ENCODE measurements around the gene MPPE1. TPM values are rescaled to one million over a fixed set of nuclear protein-coding genes. Genes with fewer than 3 reads are reported as not detected.

Gene MPPE1, protein sequence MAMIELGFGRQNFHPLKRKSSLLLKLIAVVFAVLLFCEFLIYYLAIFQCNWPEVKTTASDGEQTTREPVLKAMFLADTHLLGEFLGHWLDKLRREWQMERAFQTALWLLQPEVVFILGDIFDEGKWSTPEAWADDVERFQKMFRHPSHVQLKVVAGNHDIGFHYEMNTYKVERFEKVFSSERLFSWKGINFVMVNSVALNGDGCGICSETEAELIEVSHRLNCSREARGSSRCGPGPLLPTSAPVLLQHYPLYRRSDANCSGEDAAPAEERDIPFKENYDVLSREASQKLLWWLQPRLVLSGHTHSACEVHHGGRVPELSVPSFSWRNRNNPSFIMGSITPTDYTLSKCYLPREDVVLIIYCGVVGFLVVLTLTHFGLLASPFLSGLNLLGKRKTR
- 71.8 TPM for total RNA-seq
- polyA plus RNA-seq (ENCODE audit: insufficient read depth, low read depth, low replicate concordance) = 48.1 TPM
- long read RNA-seq, donor 1, full-length matches to known transcripts = 5 of 5 reads
- long read RNA-seq, donor 1, partial matches to known transcripts = 0 of 5 reads
- long read RNA-seq, donor 1, other reads (novel, unspliced or antisense) = 0 of 5 reads
- long read RNA-seq, donor 2, full-length matches to known transcripts = 6 of 6 reads
- long read RNA-seq, donor 2, partial matches to known transcripts = 0 of 6 reads
- long read RNA-seq, donor 2, other reads (novel, unspliced or antisense) = 0 of 6 reads
- long read RNA-seq, donor 3, full-length matches to known transcripts = 10 of 10 reads
- long read RNA-seq, donor 3, partial matches to known transcripts = 0 of 10 reads
- long read RNA-seq, donor 3, other reads (novel, unspliced or antisense) = 0 of 10 reads
- long read RNA-seq, donor 4, full-length matches to known transcripts = 2 of 2 reads
- long read RNA-seq, donor 4, partial matches to known transcripts = 0 of 2 reads
- long read RNA-seq, donor 4, other reads (novel, unspliced or antisense) = 0 of 2 reads
- long read RNA-seq, donor 5 = 0 reads
- long read RNA-seq, donor 6, full-length matches to known transcripts = 2 of 2 reads
- long read RNA-seq, donor 6, partial matches to known transcripts = 0 of 2 reads
- long read RNA-seq, donor 6, other reads (novel, unspliced or antisense) = 0 of 2 reads
- long read RNA-seq, donor 7, full-length matches to known transcripts = 22 of 54 reads
- long read RNA-seq, donor 7, partial matches to known transcripts = 7 of 54 reads
- long read RNA-seq, donor 7, other reads (novel, unspliced or antisense) = 25 of 54 reads
- long read RNA-seq, donor 8, partial matches to known transcripts = 0 of 3 reads
- long read RNA-seq, donor 8, other reads (novel, unspliced or antisense) = 0 of 3 reads
- long read RNA-seq, donor 9, full-length matches to known transcripts = 5 of 5 reads
- long read RNA-seq, donor 9, partial matches to known transcripts = 0 of 5 reads
- long read RNA-seq, donor 9, other reads (novel, unspliced or antisense) = 0 of 5 reads
- long read RNA-seq, donor 10, full-length matches to known transcripts = 10 of 10 reads
- long read RNA-seq, donor 10, partial matches to known transcripts = 0 of 10 reads
- long read RNA-seq, donor 10, other reads (novel, unspliced or antisense) = 0 of 10 reads

DNA sequence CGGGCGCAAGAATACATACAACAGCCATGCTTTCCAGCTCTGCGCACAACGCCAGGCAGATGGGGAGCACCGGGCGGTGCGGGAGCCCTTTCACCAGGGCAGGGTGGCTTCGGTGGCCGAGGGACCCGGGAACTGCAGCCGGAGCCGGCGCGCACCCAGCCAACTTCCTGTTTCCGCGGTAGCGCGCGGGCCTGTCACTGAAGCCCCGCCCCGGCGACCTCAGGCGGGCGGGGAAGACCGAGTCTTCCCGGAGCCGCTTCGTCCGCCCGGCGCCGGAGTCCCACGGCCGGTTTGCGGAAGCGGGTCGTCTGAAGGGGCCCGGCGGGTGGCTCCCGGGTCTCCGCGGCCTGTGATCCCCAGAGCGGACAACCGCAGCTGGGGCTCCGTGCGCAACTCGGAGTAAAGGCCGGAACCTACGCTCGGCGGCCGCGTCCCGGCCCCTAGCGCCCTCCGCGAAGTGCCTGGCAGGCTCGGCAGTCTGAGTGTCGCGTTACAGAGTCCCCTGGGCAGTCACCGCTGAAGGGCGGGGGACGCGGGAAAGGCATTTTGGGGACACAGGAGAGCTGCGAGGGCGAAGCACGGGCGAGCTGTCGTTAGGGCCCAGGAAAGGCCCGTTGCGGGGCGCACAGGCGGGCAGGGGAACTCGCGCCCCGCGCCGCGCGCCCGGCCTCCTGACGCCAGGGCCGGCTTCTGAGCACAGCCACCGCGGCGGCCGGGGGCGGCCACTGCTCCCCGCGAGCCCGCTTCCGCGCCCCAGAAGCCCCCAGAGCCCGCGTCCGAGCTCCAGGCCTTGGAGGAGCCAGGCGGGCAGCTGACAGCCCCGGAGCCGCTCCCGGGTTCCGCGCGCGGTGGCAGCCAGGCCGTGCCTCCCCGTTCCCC is at the start of gene MPPE1:
TSS of gene MPPE1 (minus strand) at position 136 of the 879 bp plus-strand sequence. CDS start 11,053 bp downstream, outside the sequence.
- Histone ChIP-seq H3K4me1 (ENCODE audit: control insufficient read depth in 2 of 3, insufficient read depth in 2 of 3, low read depth in 1 of 3, low read length in 3 of 3) (peaks cover 3 to 15% (median 10%) of the 10 kb centered on the region in 3 donors), H3K9ac (ENCODE audit: low read length in 3 of 3) (peak within 1 kb of the TSS; percentile 67 to 97 (median 94)), H3K36me3 (ENCODE audit: control insufficient read depth in 2 of 3, insufficient read depth in 3 of 3, low read length in 3 of 3) (no peaks in the 10 kb centered on the region), H3K4me3 (ENCODE audit: low read length in 3 of 3) (peak within 1 kb of the TSS; percentile 77 to 96 (median 82)), H3K27ac (ENCODE audit: low read depth in 2 of 2, low read length in 2 of 2) (peak within 1 kb of the TSS; percentile 99), H3K9me3 (ENCODE audit: control insufficient read depth in 2 of 3, insufficient read depth in 1 of 3, low read length in 3 of 3) (no peaks in the 10 kb centered on the region), H3K27me3 (ENCODE audit: control insufficient read depth, insufficient read depth, low read length) (no peaks in the 10 kb centered on the region)
- DNase-seq (peak; percentile 90 to 97 (median 94)), FAIRE-seq (no peak)
- intact Hi-C loops (cut with DNase I) = no loop called here
- TF ChIP-seq, protein P1, sequence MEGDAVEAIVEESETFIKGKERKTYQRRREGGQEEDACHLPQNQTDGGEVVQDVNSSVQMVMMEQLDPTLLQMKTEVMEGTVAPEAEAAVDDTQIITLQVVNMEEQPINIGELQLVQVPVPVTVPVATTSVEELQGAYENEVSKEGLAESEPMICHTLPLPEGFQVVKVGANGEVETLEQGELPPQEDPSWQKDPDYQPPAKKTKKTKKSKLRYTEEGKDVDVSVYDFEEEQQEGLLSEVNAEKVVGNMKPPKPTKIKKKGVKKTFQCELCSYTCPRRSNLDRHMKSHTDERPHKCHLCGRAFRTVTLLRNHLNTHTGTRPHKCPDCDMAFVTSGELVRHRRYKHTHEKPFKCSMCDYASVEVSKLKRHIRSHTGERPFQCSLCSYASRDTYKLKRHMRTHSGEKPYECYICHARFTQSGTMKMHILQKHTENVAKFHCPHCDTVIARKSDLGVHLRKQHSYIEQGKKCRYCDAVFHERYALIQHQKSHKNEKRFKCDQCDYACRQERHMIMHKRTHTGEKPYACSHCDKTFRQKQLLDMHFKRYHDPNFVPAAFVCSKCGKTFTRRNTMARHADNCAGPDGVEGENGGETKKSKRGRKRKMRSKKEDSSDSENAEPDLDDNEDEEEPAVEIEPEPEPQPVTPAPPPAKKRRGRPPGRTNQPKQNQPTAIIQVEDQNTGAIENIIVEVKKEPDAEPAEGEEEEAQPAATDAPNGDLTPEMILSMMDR (IDR thresholded peaks at IDR 0.05; ENCODE audit: borderline replicate concordance, extremely low read depth, insufficient read depth) = no peak

DNA sequence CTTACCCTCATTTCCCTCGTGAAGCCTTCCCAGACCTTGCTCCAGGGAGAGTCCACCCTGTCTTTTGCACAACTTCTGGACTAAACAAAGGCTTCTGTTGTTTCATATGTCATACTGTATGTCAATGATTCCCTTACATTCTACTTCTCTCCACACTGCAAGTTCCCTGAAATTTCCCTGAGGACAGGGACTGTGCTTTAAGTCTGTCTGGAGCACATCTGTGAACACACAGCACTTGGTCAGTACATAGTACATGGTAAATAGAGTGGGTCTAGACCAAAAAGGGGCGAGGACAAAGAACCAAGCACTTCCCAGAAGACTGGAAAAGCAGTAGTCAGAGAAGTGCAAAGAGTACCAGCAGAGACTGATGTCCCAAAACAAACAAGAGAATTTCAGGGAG is 49.5 kb upstream of the MPPE1 start:
- TF ChIP-seq, protein P1 (IDR thresholded peaks at IDR 0.05; ENCODE audit: borderline replicate concordance, extremely low read depth, insufficient read depth) = no peak
- no peaks in the 10 kb centered on the region for H3K36me3 ChIP-seq (ENCODE audit: control insufficient read depth in 2 of 3, insufficient read depth in 3 of 3, low read length in 3 of 3)
- peaks cover 0 to 5% (median 0%) of the 10 kb centered on the region in 3 donors for H3K9me3 ChIP-seq (ENCODE audit: control insufficient read depth in 2 of 3, insufficient read depth in 1 of 3, low read length in 3 of 3)
- DNase-seq = no peak
- H3K4me1 ChIP-seq (ENCODE audit: control insufficient read depth in 2 of 3, insufficient read depth in 2 of 3, low read depth in 1 of 3, low read length in 3 of 3) = no peaks in the 10 kb centered on the region
- no peak overlapping the region for H3K4me3 ChIP-seq (ENCODE audit: low read length in 3 of 3)
- intact Hi-C loops (cut with DNase I) = no loop called here
- no peak overlapping the region for H3K27ac ChIP-seq (ENCODE audit: low read depth in 2 of 2, low read length in 2 of 2)
- no peak for FAIRE-seq
- no peaks in the 10 kb centered on the region for H3K27me3 ChIP-seq (ENCODE audit: control insufficient read depth, insufficient read depth, low read length)
- no peak overlapping the region for H3K9ac ChIP-seq (ENCODE audit: low read length in 3 of 3)
